Heart left ventricle (tissue), 13 donors: ENCODE results near the gene PCDHGA6.
"Not testable (repeated sequence)": the region's sequence is repeated elsewhere in the genome, so short reads cannot be mapped to it uniquely, and the experiment has no call there.

ENCODE experiments used
- POLR2A ChIP-seq, 2 donors: fragments of 450-650 bp; IDR thresholded peaks; one replicate each; pipeline ENCODE4 v1.6.1; 2017; ENCODE audit warnings: antibody characterized with exemption in 2 of 2, mild to moderate bottlenecking in 2 of 2, moderate library complexity in 2 of 2
- TF ChIP-seq, protein P1 (sequence below), 12 donors: fragments of 200-600 bp; sonication (generic) in 4 of 12; IDR thresholded peaks; one replicate each; pipeline versions ENCODE4 v1.5.0 to v1.8.0; 2018 to 2022; ENCODE audit warnings: antibody characterized with exemption in 12 of 12, mild to moderate bottlenecking in 5 of 12
- donor health status: ischemic (EF 13 %, LVEDD 7.1; RV severe dilation, severe dysfunction).
- donor health status: DM: no; HTN: yes; CAD: no.
- donor health status: DM: no; HTN: no; CAD: no.
- donor health status: ischemic (EF 25% LVEDD 6.9; RV normal size, moderate dysfunction).
- donor health status: ischemic (EF 25% LVEDD 5.7; RV mildly dilated, moderate dysfunction).
- donor health status: ischemic (EF 35%, LVEDD 5.7; RV mildly dilated, moderate dysfunction).
- donor health status: nonischemic (EF 11% LVEDD 7.7; RV severe dilation, severe dysfunction).
- donor health status: DM: yes; HTN: yes; CAD: no.
- donor health status: PGD.
- donor health status: ischemic (EF 29% LVEDD 5.4; RV normal size, mild dysfunction).
- donor health status: nonischemic (EF 23%, LVEDD 6.1; RV moderate dilation, normal function).

DNA sequence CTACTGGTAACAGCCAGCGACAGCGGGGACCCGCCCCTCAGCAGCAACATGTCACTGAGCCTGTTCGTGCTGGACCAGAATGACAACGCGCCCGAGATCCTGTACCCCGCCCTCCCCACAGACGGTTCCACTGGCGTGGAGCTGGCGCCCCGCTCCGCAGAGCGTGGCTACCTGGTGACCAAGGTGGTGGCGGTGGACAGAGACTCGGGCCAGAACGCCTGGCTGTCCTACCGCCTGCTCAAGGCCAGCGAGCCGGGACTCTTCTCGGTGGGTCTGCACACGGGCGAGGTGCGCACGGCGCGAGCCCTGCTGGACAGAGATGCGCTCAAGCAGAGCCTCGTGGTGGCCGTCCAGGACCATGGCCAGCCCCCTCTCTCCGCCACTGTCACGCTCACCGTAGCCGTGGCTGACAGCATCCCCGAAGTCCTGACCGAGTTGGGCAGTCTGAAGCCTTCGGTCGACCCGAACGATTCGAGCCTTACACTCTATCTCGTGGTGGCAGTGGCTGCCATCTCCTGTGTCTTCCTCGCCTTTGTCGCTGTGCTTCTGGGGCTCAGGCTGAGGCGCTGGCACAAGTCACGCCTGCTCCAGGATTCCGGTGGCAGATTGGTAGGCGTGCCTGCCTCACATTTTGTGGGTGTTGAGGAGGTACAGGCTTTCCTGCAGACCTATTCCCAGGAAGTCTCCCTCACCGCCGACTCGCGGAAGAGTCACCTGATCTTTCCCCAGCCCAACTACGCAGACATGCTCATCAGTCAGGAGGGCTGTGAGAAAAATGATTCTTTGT is 20.9 kb downstream of the PCDHGA6 start:
- TF ChIP-seq, protein P1, sequence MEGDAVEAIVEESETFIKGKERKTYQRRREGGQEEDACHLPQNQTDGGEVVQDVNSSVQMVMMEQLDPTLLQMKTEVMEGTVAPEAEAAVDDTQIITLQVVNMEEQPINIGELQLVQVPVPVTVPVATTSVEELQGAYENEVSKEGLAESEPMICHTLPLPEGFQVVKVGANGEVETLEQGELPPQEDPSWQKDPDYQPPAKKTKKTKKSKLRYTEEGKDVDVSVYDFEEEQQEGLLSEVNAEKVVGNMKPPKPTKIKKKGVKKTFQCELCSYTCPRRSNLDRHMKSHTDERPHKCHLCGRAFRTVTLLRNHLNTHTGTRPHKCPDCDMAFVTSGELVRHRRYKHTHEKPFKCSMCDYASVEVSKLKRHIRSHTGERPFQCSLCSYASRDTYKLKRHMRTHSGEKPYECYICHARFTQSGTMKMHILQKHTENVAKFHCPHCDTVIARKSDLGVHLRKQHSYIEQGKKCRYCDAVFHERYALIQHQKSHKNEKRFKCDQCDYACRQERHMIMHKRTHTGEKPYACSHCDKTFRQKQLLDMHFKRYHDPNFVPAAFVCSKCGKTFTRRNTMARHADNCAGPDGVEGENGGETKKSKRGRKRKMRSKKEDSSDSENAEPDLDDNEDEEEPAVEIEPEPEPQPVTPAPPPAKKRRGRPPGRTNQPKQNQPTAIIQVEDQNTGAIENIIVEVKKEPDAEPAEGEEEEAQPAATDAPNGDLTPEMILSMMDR (IDR thresholded peaks at IDR 0.05), result not testable (repeated sequence)
- TF ChIP-seq POLR2A (IDR thresholded peaks at IDR 0.05), result not testable (repeated sequence)
